SKM-1 treated with dmso at 0.1 percent for 144 hours (cell line): ENCODE data around the gene SRP14.

Experiments used
- DNase-seq: peaks from one replicate; lab custom pipeline; 2025; ENCODE audit not compliant: unreplicated experiment; lab: John Stamatoyannopoulos, UW

Gene SRP14

GRCh38 chr15:39990706-39991105 is 48.3 kb downstream of the SRP14 start:
- DNase-seq, result no peak

DNA sequence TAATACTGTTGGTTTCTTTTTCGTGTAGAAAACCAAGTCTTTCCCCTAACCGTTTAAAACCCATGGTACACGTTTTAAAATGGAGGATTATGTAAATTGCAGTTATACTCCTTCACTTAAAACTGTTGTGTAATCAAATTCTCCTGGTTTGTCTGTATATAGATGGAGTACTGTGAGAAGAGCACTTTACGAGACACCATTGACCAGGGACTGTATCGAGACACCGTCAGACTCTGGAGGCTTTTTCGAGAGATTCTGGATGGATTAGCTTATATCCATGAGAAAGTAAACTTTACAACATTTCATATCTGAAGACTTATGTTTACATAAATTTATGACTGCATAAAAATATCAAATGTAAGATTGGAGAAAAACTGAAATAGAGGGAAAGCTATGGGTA is 51.2 kb downstream of the SRP14 start:
- DNase-seq, result no peak
